HEK293 (cell line): ENCODE measurements around the gene RND2.
"Not testable (repeated sequence)": the region's sequence is repeated elsewhere in the genome, so short reads cannot be mapped to it uniquely, and the experiment has no call there.

Source experiments
- CTCF ChIA-PET: fragments of 350-600 bp; formaldehyde crosslinking; extraction: SDS; loops from one replicate; lab custom pipeline; 2021; ENCODE audit warnings: antibody characterized with exemption; lab: Yijun Ruan, JAX
- POLR2A ChIA-PET: fragments of 300-600 bp; formaldehyde crosslinking; extraction: SDS; loops from one replicate; lab custom pipeline; 2020; ENCODE audit warnings: antibody characterized with exemption, inconsistent platforms; lab: Yijun Ruan, JAX
- H3K27ac ChIP-seq: fragments of 200-500 bp; sonication (Bioruptor generic); 2 replicates; pipeline ENCODE4 v1.5.1; 2014; ENCODE audit warnings: low read depth, low read length, control low read depth, inconsistent platforms; ENCODE audit errors: extremely low read depth
- H3K36me3 ChIP-seq, 2 experiments: fragments of 200-500 bp in 1 of 2; sonication (Bioruptor generic) in 1 of 2; 1 replicate in 1 of 2; 2 replicates in 1 of 2; pipeline ENCODE4 v1.5.1; 2014 to 2017; ENCODE audit warnings: inconsistent platforms in 2 of 2, low read length in 2 of 2; ENCODE audit not compliant: control insufficient read depth in 2 of 2, insufficient read depth in 1 of 2
- H3K4me1 ChIP-seq: fragments of 200-500 bp; sonication (Bioruptor generic); 2 replicates; pipeline ENCODE4 v1.5.1; 2014; ENCODE audit warnings: mild to moderate bottlenecking, low read length, inconsistent platforms; ENCODE audit not compliant: control insufficient read depth, insufficient read depth
- H3K4me3 ChIP-seq: 2 replicates; pipeline ENCODE4 v1.5.1; 2011; ENCODE audit warnings: low read depth, mild to moderate bottlenecking, control low read depth, low read length, moderate library complexity
- H3K9me3 ChIP-seq: fragments of 200-500 bp; sonication (Bioruptor generic); 2 replicates; pipeline ENCODE4 v1.5.1; 2014; ENCODE audit warnings: low read depth, low read length, inconsistent platforms; ENCODE audit not compliant: control insufficient read depth, insufficient read depth
- KLF10 ChIP-seq: fragments of 450-650 bp; IDR thresholded peaks from 2 replicates; pipeline ENCODE4 v1.5.1; 2018; ENCODE audit warnings: missing biosample characterization, mild to moderate bottlenecking, missing genetic modification characterization
- PRDM2 ChIP-seq: fragments of 450-650 bp; formaldehyde crosslinking; IDR thresholded peaks from 2 replicates; pipeline ENCODE4 v1.5.1; 2016; ENCODE audit warnings: missing biosample characterization, missing genetic modification characterization, borderline replicate concordance
- YY1 ChIP-seq: fragments of 450-650 bp; formaldehyde crosslinking; IDR thresholded peaks from 2 replicates; pipeline ENCODE4 v1.5.1; 2018; ENCODE audit warnings: missing biosample characterization, missing genetic modification characterization
- ZBTB20 ChIP-seq: fragments of 450-650 bp; formaldehyde crosslinking; IDR thresholded peaks from 2 replicates; pipeline ENCODE4 v1.5.1; 2016; ENCODE audit warnings: missing biosample characterization, missing genetic modification characterization
- ZFP37 ChIP-seq: fragments of 450-650 bp; formaldehyde crosslinking; IDR thresholded peaks from 2 replicates; pipeline ENCODE4 v1.5.1; 2016; ENCODE audit warnings: missing biosample characterization, missing genetic modification characterization
- ZIC2 ChIP-seq: fragments of 450-650 bp; formaldehyde crosslinking; IDR thresholded peaks from 2 replicates; pipeline ENCODE4 v1.5.1; 2016; ENCODE audit warnings: missing biosample characterization, missing genetic modification characterization
- ZNF16 ChIP-seq: fragments of 450-650 bp; formaldehyde crosslinking; IDR thresholded peaks from 2 replicates; pipeline ENCODE4 v1.5.1; 2016; ENCODE audit warnings: low read depth, missing biosample characterization, missing genetic modification characterization
- ZNF202 ChIP-seq: fragments of 450-650 bp; formaldehyde crosslinking; IDR thresholded peaks from 2 replicates; pipeline ENCODE4 v1.5.1; 2016; ENCODE audit warnings: missing biosample characterization, missing genetic modification characterization, borderline replicate concordance
- ZNF292 ChIP-seq: fragments of 450-650 bp; formaldehyde crosslinking; IDR thresholded peaks from 2 replicates; pipeline ENCODE4 v1.5.1; 2016; ENCODE audit warnings: low read depth, missing biosample characterization, missing genetic modification characterization, borderline replicate concordance
- ZNF366 ChIP-seq: fragments of 450-650 bp; formaldehyde crosslinking; conservative IDR thresholded peaks from 2 replicates; pipeline ENCODE4 v1.5.1; 2016; ENCODE audit warnings: missing biosample characterization, missing genetic modification characterization
- ZNF626 ChIP-seq: fragments of 450-650 bp; sonication (Bioruptor Pico); formaldehyde crosslinking; IDR thresholded peaks from 2 replicates; pipeline ENCODE4 v1.5.1; 2018; ENCODE audit warnings: missing biosample characterization, missing genetic modification characterization, inconsistent platforms
- ZNF654 ChIP-seq: fragments of 450-650 bp; formaldehyde crosslinking; IDR thresholded peaks from 2 replicates; pipeline ENCODE4 v1.5.1; 2016; ENCODE audit warnings: low read depth, missing biosample characterization, missing genetic modification characterization
- ZNF747 ChIP-seq: fragments of 450-650 bp; formaldehyde crosslinking; IDR thresholded peaks from 2 replicates; pipeline ENCODE4 v1.5.1; 2016; ENCODE audit warnings: missing biosample characterization, missing genetic modification characterization
- ZXDB ChIP-seq: fragments of 450-650 bp; formaldehyde crosslinking; IDR thresholded peaks from 2 replicates; pipeline ENCODE4 v1.5.1; 2016; ENCODE audit warnings: missing biosample characterization, missing genetic modification characterization
- TF ChIP-seq, protein P1 (sequence below): fragments of 450-650 bp; formaldehyde crosslinking; IDR thresholded peaks from 2 replicates; pipeline ENCODE4 v1.5.1; 2016; ENCODE audit warnings: missing biosample characterization, missing genetic modification characterization
- TF ChIP-seq, protein P2 (sequence below): fragments of 450-650 bp; formaldehyde crosslinking; IDR thresholded peaks from 2 replicates; pipeline ENCODE4 v1.5.1; 2016; ENCODE audit warnings: missing biosample characterization, missing genetic modification characterization
- TF ChIP-seq, protein P3 (sequence below): fragments of 450-650 bp; formaldehyde crosslinking; conservative IDR thresholded peaks from 2 replicates; pipeline ENCODE4 v1.5.1; 2016; ENCODE audit warnings: low read depth, missing biosample characterization, missing genetic modification characterization

The RND2 gene

GRCh38 chr17:42975265-42975664, 49.8 kb upstream of the RND2 start (continued):
- no peak for TF ChIP-seq ZNF202
- TF ChIP-seq, protein P1, sequence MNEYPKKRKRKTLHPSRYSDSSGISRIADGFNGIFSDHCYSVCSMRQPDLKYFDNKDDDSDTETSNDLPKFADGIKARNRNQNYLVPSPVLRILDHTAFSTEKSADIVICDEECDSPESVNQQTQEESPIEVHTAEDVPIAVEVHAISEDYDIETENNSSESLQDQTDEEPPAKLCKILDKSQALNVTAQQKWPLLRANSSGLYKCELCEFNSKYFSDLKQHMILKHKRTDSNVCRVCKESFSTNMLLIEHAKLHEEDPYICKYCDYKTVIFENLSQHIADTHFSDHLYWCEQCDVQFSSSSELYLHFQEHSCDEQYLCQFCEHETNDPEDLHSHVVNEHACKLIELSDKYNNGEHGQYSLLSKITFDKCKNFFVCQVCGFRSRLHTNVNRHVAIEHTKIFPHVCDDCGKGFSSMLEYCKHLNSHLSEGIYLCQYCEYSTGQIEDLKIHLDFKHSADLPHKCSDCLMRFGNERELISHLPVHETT: no peak

- H3K27ac ChIP-seq, H3K9me3 ChIP-seq, H3K36me3 ChIP-seq, H3K4me1 ChIP-seq, H3K4me3 ChIP-seq, CTCF ChIA-PET: not testable (repeated sequence)
- POLR2A ChIA-PET: interaction anchor here (2.1 kb wide), 1 partner anchor 22 kb away, joined by 11 read pairs; the partner anchor contains the start of gene RPL27
These were observed 49.3 kb upstream of the RND2 start for GRCh38 chr17:42975701-42976100.

GRCh38 chr17:42979511-42980273, 45.3 kb upstream of the RND2 start, which contains the start of gene PTGES3L:
Gene PTGES3L, minus strand, starts transcription at chr17:42980080. Its CDS starts 27 bp downstream, at chr17:42980053.
- Histone ChIP-seq H3K4me1 (peaks cover 10% of the 10 kb centered on the region), H3K27ac (peak within 1 kb of the TSS; percentile 78), H3K9me3 (no peaks in the 10 kb centered on the region), H3K36me3 (peaks cover 4 to 6% of the 10 kb centered on the region in 2 experiments; a peak in 2 of 3 replicates), H3K4me3 (peak within 1 kb of the TSS; percentile 85)
- POLR2A ChIA-PET: interaction anchor here (2.2 to 4.2 kb wide), 2 partner anchors 14 to 19 kb away, joined by 7 to 26 read pairs; partner anchors contain the start of gene RPL27
- CTCF ChIA-PET: interaction anchor here (1.1 to 1.4 kb wide), 2 partner anchors 18 to 20 kb away, joined by 3 to 6 read pairs; partner anchors contain the start of gene RPL27
- TF ChIP-seq ZNF16 (tag by site-specific recombination): no peak
- TF ChIP-seq ZNF366: 0 out of 2 replicates have a peak, but pooled peaks have one; percentile 47
- TF ChIP-seq, protein P2, sequence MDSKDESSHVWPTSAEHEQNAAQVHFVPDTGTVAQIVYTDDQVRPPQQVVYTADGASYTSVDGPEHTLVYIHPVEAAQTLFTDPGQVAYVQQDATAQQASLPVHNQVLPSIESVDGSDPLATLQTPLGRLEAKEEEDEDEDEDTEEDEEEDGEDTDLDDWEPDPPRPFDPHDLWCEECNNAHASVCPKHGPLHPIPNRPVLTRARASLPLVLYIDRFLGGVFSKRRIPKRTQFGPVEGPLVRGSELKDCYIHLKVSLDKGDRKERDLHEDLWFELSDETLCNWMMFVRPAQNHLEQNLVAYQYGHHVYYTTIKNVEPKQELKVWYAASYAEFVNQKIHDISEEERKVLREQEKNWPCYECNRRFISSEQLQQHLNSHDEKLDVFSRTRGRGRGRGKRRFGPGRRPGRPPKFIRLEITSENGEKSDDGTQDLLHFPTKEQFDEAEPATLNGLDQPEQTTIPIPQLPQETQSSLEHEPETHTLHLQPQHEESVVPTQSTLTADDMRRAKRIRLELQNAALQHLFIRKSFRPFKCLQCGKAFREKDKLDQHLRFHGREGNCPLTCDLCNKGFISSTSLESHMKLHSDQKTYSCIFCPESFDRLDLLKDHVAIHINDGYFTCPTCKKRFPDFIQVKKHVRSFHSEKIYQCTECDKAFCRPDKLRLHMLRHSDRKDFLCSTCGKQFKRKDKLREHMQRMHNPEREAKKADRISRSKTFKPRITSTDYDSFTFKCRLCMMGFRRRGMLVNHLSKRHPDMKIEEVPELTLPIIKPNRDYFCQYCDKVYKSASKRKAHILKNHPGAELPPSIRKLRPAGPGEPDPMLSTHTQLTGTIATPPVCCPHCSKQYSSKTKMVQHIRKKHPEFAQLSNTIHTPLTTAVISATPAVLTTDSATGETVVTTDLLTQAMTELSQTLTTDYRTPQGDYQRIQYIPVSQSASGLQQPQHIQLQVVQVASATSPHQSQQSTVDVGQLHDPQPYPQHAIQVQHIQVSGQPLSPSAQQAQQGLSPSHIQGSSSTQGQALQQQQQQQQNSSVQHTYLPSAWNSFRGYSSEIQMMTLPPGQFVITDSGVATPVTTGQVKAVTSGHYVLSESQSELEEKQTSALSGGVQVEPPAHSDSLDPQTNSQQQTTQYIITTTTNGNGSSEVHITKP (tag by site-specific recombination): peak; percentile 65
- TF ChIP-seq ZIC2 (tag by site-specific recombination): peak; percentile 80
- TF ChIP-seq ZFP37 (tag by site-specific recombination): no peak
- TF ChIP-seq, protein P3, sequence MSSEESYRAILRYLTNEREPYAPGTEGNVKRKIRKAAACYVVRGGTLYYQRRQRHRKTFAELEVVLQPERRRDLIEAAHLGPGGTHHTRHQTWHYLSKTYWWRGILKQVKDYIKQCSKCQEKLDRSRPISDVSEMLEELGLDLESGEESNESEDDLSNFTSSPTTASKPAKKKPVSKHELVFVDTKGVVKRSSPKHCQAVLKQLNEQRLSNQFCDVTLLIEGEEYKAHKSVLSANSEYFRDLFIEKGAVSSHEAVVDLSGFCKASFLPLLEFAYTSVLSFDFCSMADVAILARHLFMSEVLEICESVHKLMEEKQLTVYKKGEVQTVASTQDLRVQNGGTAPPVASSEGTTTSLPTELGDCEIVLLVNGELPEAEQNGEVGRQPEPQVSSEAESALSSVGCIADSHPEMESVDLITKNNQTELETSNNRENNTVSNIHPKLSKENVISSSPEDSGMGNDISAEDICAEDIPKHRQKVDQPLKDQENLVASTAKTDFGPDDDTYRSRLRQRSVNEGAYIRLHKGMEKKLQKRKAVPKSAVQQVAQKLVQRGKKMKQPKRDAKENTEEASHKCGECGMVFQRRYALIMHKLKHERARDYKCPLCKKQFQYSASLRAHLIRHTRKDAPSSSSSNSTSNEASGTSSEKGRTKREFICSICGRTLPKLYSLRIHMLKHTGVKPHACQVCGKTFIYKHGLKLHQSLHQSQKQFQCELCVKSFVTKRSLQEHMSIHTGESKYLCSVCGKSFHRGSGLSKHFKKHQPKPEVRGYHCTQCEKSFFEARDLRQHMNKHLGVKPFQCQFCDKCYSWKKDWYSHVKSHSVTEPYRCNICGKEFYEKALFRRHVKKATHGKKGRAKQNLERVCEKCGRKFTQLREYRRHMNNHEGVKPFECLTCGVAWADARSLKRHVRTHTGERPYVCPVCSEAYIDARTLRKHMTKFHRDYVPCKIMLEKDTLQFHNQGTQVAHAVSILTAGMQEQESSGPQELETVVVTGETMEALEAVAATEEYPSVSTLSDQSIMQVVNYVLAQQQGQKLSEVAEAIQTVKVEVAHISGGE (tag by site-specific recombination): peak; percentile 88
- no peak for TF ChIP-seq ZNF654
- TF ChIP-seq ZXDB (tag by site-specific recombination): peak; percentile 58
- peak; percentile 72 for TF ChIP-seq ZBTB20 (tag by site-specific recombination)
- TF ChIP-seq ZNF292 (tag by site-specific recombination): no peak
- TF ChIP-seq ZNF626 (tag by site-specific recombination): no peak
- TF ChIP-seq PRDM2: no peak
- no peak for TF ChIP-seq YY1
- no peak for TF ChIP-seq ZNF747
- no peak for TF ChIP-seq KLF10
